HG02852 (cell line): Measurements from ENCODE around the gene MYMX.

ENCODE experiments used
- ATAC-seq: cut with Tn5 transposase; IDR thresholded peaks from one replicate; pipeline ENCODE4 v1.9.1; 2021; ENCODE audit warnings: mild to moderate bottlenecking, moderate library complexity; ENCODE audit not compliant: unreplicated experiment

MYMX gene

GRCh38 chr6:44249082-44249748 lies 32.5 kb downstream of the MYMX start:
- no peak for ATAC-seq

GRCh38 chr6:44250067-44250717 lies 33.5 kb downstream of the MYMX start:
- no peak for ATAC-seq

DNA sequence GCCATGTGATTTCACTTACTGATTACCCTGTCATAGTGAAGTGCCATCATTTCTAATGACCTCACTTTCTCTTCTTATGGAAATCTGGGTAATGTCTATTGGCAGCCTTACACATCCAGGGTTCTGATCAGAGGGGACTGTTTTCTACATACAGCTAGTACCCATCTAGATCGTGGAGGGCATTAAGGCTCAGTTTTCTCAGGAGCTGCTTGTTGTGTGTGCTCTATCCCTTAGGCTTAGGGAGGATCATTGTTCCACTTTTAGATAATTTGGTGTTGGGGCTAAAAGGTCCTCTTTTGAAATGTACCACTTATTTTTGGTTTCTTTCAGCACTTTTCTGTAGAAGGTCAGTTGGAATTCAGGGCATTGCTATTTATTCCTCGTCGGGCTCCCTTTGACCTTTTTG lies 34.0 kb downstream of the MYMX start:
- no peak for ATAC-seq

DNA sequence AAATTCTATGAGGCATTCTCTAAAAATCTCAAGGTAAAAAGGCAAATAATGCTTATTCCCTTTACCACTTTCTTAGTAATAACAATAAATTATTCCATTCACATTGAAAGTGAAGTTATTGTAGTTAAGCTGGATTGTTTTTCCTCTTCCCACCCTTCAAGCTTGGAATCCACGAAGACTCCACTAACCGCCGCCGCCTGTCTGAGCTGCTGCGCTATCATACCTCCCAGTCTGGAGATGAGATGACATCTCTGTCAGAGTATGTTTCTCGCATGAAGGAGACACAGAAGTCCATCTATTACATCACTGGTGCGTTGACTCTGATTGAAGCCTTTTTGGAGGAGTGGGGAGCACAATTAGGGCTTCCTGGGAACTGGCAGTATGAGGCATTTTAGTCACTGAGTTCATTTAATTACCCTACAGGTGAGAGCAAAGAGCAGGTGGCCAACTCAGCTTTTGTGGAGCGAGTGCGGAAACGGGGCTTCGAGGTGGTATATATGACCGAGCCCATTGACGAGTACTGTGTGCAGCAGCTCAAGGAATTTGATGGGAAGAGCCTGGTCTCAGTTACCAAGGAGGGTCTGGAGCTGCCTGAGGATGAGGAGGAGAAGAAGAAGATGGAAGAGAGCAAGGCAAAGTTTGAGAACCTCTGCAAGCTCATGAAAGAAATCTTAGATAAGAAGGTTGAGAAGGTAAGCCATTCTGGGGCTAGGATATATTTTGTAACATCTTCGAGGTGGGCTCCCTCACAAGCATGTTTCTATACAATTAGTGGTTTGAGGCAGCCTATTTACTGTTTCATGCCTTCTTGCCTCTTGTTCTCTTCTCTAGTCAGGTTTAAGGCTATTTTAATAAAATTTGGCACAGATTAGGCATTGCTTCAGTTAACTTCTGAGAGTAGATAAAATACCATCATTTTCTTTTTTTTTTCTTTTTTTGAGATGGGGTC lies 35.1 kb downstream of the MYMX start:
- ATAC-seq: no peak

DNA sequence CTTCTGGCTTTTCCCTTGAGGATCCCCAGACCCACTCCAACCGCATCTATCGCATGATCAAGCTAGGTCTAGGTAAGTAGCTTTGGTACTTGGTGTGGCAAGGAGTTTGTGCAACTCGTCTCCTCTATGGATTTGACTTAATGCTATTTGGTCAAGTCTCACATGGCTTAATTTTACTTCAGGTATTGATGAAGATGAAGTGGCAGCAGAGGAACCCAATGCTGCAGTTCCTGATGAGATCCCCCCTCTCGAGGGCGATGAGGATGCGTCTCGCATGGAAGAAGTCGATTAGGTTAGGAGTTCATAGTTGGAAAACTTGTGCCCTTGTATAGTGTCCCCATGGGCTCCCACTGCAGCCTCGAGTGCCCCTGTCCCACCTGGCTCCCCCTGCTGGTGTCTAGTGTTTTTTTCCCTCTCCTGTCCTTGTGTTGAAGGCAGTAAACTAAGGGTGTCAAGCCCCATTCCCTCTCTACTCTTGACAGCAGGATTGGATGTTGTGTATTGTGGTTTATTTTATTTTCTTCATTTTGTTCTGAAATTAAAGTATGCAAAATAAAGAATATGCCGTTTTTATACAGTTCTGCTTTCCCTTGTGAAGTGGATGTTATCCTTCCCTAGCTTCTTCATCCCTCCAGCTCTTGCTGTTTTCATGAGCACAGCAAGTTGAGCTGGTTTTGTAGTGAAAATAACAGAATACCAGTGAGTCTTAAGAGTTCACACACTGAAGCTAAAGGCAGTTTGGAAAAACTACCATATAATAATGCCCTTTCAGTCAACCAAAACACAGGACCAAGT lies 36.8 kb downstream of the MYMX start:
- ATAC-seq: no peak

- ATAC-seq: no peak
Observed at GRCh38 chr6:44254191-44255104, 37.7 kb downstream of the MYMX start.

- ATAC-seq: no peak
Observed at GRCh38 chr6:44255105-44255808, 38.5 kb downstream of the MYMX start.

- ATAC-seq: no peak
Observed at GRCh38 chr6:44255871-44256774, 39.4 kb downstream of the MYMX start.

DNA sequence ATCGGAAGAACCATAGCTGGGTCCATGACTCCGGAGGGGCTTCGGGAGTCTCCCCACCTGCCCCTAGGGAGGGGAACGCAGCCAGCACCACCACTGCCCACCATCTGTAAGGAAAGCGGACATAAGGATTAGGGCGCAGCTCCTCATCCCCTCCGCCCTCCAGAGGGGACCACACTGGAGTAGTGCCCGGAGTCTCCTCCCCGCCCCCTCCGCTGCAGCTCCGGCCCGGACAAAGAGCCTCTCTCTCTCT lies 40.0 kb downstream of the MYMX start:
- no peak for ATAC-seq

GRCh38 chr6:44257025-44257752 lies 40.5 kb downstream of the MYMX start, which contains the start of gene SLC35B2:
TSS of gene SLC35B2 (minus strand) at chr6:44257528. CDS start at chr6:44257410, 118 bp downstream.
- ATAC-seq: peak; percentile 54

DNA sequence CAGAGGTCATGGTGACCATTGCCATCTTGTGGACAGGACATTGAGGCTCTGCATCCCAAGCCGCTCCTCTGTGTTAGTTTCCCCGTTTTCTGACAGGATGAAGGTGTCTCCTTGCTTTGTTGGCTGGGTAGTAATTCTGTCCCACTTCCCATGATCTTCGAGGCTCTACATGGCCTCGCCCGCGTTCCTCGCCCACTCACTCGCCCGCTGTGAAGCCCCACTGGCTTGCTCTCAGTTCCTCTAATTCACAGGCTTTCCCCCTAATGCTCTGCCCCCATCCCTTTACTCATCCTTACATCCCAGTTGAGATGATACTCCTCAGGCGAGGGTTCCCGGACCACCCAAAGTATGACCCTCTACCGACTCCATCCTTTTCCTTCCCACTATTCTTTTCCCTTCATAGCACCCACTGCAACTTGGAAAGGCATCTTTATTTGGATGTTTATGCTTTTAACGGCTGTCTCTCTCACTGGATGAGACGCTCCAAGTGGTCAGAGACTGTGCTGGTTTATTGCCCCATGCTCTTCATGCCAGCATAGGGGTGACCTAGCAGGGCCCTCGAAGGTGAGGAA lies 41.1 kb downstream of the MYMX start:
- peak; percentile 26 for ATAC-seq

DNA sequence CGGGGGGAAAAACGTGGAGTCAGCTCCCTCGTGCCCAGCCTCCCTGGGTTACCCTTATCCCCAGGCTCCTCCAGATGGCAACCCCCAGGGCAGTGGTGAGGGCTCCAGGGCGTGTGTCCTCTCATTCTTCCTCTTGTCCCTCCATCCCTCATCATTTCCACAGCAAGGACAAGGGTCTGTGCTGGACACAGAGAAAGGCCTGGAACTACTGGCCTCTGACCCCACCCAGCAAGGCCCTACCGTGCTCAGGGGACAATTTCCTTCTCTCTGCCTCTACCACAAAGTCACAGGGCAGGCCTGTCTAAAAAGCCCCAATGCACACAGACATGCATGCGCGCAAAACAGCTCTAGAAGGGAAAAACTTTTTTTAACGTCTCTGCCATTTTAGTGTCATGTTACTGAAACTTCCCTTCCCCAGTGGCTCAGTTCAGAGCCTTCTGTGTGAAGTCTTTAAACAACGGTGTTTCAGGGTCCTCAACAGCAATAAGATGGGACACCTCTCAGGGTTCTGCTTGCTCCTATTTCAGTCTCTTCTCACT lies 41.7 kb downstream of the MYMX start:
- no peak for ATAC-seq

DNA sequence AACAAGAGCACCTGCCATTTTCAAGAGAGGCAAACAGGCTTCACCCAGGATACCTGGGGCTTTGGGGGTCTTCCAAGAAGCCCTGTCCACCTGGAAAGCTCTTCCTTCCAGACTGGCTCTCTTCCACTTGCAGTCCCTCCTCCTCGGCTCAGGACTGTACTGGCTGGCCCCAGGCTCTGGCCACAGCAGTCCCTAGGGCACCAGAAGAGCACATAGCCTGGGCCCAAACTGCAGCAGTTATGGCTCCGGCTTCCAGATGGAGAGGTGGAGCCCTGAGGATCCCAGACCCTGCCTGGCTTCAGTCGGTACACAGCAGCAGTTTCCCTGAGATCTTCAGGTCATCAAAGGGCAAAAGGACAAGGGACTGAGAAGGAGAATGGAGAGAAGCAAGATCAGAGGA lies 42.2 kb downstream of the MYMX start:
- ATAC-seq: no peak

DNA sequence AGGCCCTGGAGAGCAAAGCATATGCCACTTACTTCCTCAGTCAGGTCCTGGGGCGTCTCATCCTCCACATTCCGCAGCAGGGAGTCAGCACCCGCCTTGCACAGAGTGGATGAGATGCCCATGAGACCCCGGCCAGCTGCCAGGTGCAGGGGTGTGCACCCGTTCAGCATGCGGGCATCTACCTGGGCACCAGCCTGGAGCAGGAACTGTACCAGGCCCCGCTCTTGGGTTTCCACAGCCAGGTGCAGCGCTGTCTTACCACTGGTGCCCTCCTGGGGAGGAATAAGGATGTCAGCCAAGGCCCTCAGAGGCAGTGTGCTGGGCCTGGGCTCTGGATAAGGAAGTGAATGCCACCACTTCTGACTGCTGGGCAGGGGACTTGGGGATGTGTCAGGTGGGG lies 43.3 kb downstream of the MYMX start:
- ATAC-seq: no peak

GRCh38 chr6:44260451-44261297 lies 43.9 kb downstream of the MYMX start:
- ATAC-seq: no peak

GRCh38 chr6:44261581-44261980 lies 44.9 kb downstream of the MYMX start:
- no peak for ATAC-seq
